ENCODE data around the gene SORBS1. TPM values are rescaled to one million over a fixed set of nuclear protein-coding genes. Genes with fewer than 3 reads are reported as not detected.

SORBS1 gene
- total RNA-seq, 1 donor from 2014 or later = 5.1 TPM

DNA sequence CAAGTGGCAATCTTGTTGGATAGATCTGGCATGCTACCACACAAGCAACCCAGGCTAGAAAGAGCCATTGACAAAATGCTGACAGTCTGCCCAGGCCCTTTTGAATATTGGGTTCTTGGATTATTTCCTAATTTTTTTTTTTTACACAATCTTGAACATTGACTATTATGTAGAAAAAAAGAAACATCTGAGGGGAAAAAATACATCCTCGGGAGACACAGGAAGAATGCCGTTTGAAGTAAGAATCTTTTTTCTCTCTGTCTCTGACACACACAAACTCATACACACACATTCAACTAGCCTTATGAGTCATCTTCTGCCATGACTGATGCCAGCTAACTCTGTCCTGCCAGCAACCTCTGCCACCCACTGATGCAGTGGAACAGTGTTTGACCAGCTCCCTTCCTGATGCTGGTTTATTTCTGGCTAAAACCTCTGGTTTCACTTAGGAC is 47.2 kb downstream of the SORBS1 start:
- DNase-seq (ENCODE audit: low read depth) = peak; percentile 79

DNA sequence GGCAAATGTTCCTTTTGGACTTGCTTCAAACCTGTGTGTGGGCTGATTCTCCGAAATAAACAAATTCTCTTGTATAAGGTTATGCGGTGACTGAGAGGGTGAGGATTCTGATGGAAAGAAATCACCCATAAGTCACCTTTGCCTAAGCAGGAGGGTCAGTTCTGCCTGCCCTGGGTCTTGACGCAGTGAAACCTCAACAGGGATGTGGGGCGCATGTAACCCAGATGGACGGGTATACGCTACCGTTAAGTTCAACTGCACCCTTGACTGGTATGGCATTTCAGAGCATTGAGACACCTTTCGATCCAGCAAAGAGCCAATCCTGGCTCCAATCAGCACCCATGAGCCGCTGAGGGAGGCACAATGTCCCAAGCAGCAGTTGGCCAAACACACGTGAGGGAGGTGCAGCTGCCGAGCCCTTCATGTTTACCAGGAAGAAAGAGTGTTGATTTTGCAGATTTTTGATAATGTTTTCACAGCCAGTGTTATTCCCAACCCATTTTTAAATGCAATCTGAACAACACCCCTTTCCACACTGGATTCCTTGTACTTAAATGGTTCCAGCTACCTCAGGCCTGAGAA is 48.1 kb downstream of the SORBS1 start:
- Histone ChIP-seq H3K4me3 (ENCODE audit: insufficient read depth, low read depth, low read length) (no peak overlapping the region), H3K4me1 (ENCODE audit: insufficient read depth, low read length) (peaks cover 28% of the 10 kb centered on the region), H3K36me3 (ENCODE audit: insufficient read depth, low read length) (no peaks in the 10 kb centered on the region), H2AFZ (ENCODE audit: low read depth, low read length) (no peak overlapping the region), H3K9ac (ENCODE audit: low read length) (no peak overlapping the region), H3K27me3 (ENCODE audit: insufficient read depth, low read length) (no peaks in the 10 kb centered on the region), H3K9me3 (ENCODE audit: insufficient read depth, low read depth, low read length) (no peaks in the 10 kb centered on the region), H3K79me2 (ENCODE audit: insufficient read depth, low read length) (no peaks in the 10 kb centered on the region), H3K4me2 (ENCODE audit: low read length) (peak overlapping the region; percentile 14), H4K20me1 (ENCODE audit: insufficient read depth, low read length) (no peaks in the 10 kb centered on the region), H3K27ac (ENCODE audit: low read depth, low read length) (no peak overlapping the region)
- Mint-ChIP-seq H3K27me3 (ENCODE audit: low read depth, unreplicated experiment) (no peaks in the 10 kb centered on the region), H3K4me3 (ENCODE audit: unreplicated experiment) (no peak overlapping the region), H3K4me1 (ENCODE audit: low read depth, unreplicated experiment) (peaks cover 26% of the 10 kb centered on the region), H3K27ac (ENCODE audit: unreplicated experiment) (no peak overlapping the region), H3K9me3 (ENCODE audit: unreplicated experiment) (no peaks in the 10 kb centered on the region), H3K36me3 (ENCODE audit: low read depth, unreplicated experiment) (no peaks in the 10 kb centered on the region)
- DNase-seq (ENCODE audit: low read depth) (no peak), FAIRE-seq (no peak)
- TF ChIP-seq, protein P1, sequence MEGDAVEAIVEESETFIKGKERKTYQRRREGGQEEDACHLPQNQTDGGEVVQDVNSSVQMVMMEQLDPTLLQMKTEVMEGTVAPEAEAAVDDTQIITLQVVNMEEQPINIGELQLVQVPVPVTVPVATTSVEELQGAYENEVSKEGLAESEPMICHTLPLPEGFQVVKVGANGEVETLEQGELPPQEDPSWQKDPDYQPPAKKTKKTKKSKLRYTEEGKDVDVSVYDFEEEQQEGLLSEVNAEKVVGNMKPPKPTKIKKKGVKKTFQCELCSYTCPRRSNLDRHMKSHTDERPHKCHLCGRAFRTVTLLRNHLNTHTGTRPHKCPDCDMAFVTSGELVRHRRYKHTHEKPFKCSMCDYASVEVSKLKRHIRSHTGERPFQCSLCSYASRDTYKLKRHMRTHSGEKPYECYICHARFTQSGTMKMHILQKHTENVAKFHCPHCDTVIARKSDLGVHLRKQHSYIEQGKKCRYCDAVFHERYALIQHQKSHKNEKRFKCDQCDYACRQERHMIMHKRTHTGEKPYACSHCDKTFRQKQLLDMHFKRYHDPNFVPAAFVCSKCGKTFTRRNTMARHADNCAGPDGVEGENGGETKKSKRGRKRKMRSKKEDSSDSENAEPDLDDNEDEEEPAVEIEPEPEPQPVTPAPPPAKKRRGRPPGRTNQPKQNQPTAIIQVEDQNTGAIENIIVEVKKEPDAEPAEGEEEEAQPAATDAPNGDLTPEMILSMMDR (IDR thresholded peaks at IDR 0.05; ENCODE audit: insufficient read depth, low read depth, low read length) = no peak
- TF ChIP-seq EZH2 (IDR thresholded peaks at IDR 0.05; ENCODE audit: insufficient read depth, low read length) = no peak

More for the DNA sequence above, 47.2 kb downstream of the SORBS1 start:
- H3K36me3 ChIP-seq (ENCODE audit: insufficient read depth, low read length) = no peaks in the 10 kb centered on the region
- no peak overlapping the region for H3K9ac ChIP-seq (ENCODE audit: low read length)
- H3K27me3 ChIP-seq (ENCODE audit: insufficient read depth, low read length) = no peaks in the 10 kb centered on the region
- no peak overlapping the region for H3K27ac ChIP-seq (ENCODE audit: low read depth, low read length)
- H3K4me3 ChIP-seq (ENCODE audit: insufficient read depth, low read depth, low read length) = no peak overlapping the region
- no peaks in the 10 kb centered on the region for H3K36me3 Mint-ChIP-seq (ENCODE audit: low read depth, unreplicated experiment)
- H3K79me2 ChIP-seq (ENCODE audit: insufficient read depth, low read length) = no peaks in the 10 kb centered on the region
- no peak for TF ChIP-seq EZH2 (IDR thresholded peaks at IDR 0.05; ENCODE audit: insufficient read depth, low read length)
- TF ChIP-seq, protein P1 (IDR thresholded peaks at IDR 0.05; ENCODE audit: insufficient read depth, low read depth, low read length) = no peak
- H3K27me3 Mint-ChIP-seq (ENCODE audit: low read depth, unreplicated experiment) = no peaks in the 10 kb centered on the region
- no peak overlapping the region for H3K4me3 Mint-ChIP-seq (ENCODE audit: unreplicated experiment)
- H3K9me3 ChIP-seq (ENCODE audit: insufficient read depth, low read depth, low read length) = no peaks in the 10 kb centered on the region
- H3K4me2 ChIP-seq (ENCODE audit: low read length) = peak overlapping the region; percentile 14
- no peaks in the 10 kb centered on the region for H4K20me1 ChIP-seq (ENCODE audit: insufficient read depth, low read length)
- H3K27ac Mint-ChIP-seq (ENCODE audit: unreplicated experiment) = no peak overlapping the region
- H3K4me1 ChIP-seq (ENCODE audit: insufficient read depth, low read length) = peaks cover 21% of the 10 kb centered on the region
- H2AFZ ChIP-seq (ENCODE audit: low read depth, low read length) = no peak overlapping the region
- FAIRE-seq = peak; percentile 32
- no peaks in the 10 kb centered on the region for H3K9me3 Mint-ChIP-seq (ENCODE audit: unreplicated experiment)
- peaks cover 22% of the 10 kb centered on the region for H3K4me1 Mint-ChIP-seq (ENCODE audit: low read depth, unreplicated experiment)

DNA sequence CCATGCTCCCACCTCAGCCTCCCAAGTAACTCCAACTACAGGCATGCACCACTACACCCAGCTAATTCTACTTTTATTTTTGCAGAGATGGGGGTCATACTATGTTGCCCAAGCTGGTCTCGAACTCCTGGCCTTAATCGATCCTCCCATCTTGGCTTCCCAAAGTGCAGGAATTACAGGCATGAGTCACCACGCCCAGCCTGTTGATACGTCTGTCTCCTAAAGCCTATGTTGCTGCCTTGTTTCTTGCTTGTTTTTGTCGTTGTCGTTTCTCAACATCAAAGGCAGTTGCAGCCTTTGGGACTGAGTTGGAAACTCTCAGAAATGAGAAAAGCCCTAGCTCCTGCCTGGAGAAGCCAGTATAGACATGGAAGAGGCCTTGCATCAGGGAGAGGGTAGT is 49.9 kb downstream of the SORBS1 start:
- Histone ChIP-seq H3K79me2 (ENCODE audit: insufficient read depth, low read length) (no peaks in the 10 kb centered on the region), H3K36me3 (ENCODE audit: insufficient read depth, low read length) (no peaks in the 10 kb centered on the region), H2AFZ (ENCODE audit: low read depth, low read length) (no peak overlapping the region), H3K9me3 (ENCODE audit: insufficient read depth, low read depth, low read length) (no peaks in the 10 kb centered on the region), H3K9ac (ENCODE audit: low read length) (no peak overlapping the region), H3K4me3 (ENCODE audit: insufficient read depth, low read depth, low read length) (no peak overlapping the region), H3K4me2 (ENCODE audit: low read length) (no peak overlapping the region), H4K20me1 (ENCODE audit: insufficient read depth, low read length) (no peaks in the 10 kb centered on the region), H3K27ac (ENCODE audit: low read depth, low read length) (no peak overlapping the region), H3K4me1 (ENCODE audit: insufficient read depth, low read length) (peaks cover 23% of the 10 kb centered on the region), H3K27me3 (ENCODE audit: insufficient read depth, low read length) (no peaks in the 10 kb centered on the region)
- Mint-ChIP-seq H3K9me3 (ENCODE audit: unreplicated experiment) (no peaks in the 10 kb centered on the region), H3K27me3 (ENCODE audit: low read depth, unreplicated experiment) (no peaks in the 10 kb centered on the region), H3K36me3 (ENCODE audit: low read depth, unreplicated experiment) (no peaks in the 10 kb centered on the region), H3K27ac (ENCODE audit: unreplicated experiment) (no peak overlapping the region), H3K4me1 (ENCODE audit: low read depth, unreplicated experiment) (peaks cover 21% of the 10 kb centered on the region), H3K4me3 (ENCODE audit: unreplicated experiment) (no peak overlapping the region)
- no peak for FAIRE-seq
- TF ChIP-seq EZH2 (IDR thresholded peaks at IDR 0.05; ENCODE audit: insufficient read depth, low read length) = no peak
- TF ChIP-seq, protein P1 (IDR thresholded peaks at IDR 0.05; ENCODE audit: insufficient read depth, low read depth, low read length) = no peak
- no peak for DNase-seq (ENCODE audit: low read depth)

Measured in astrocyte (in vitro differentiated cells and primary cell).